HG03575 (cell line): Measurements from ENCODE around the gene PARD3B.

Experiments used
- ATAC-seq: cut with Tn5 transposase; IDR thresholded peaks from one replicate; pipeline ENCODE4 v1.9.1; 2021; ENCODE audit not compliant: unreplicated experiment, insufficient number of reproducible peaks, low FRiP score; ENCODE audit errors: extremely low read depth

PARD3B gene

GRCh38 chr2:204673877-204674276 is 128.6 kb downstream of the PARD3B start:
- ATAC-seq: no peak

GRCh38 chr2:204678031-204678430 is 132.8 kb downstream of the PARD3B start:
- ATAC-seq: no peak

GRCh38 chr2:204680576-204680975 is 135.3 kb downstream of the PARD3B start:
- no peak for ATAC-seq

- no peak for ATAC-seq
Observed at GRCh38 chr2:204681412-204681811, 136.1 kb downstream of the PARD3B start.

GRCh38 chr2:204683384-204683783 is 138.1 kb downstream of the PARD3B start:
- ATAC-seq: no peak

GRCh38 chr2:204686406-204686805 is 141.1 kb downstream of the PARD3B start:
- ATAC-seq: no peak

- ATAC-seq: no peak
Observed at GRCh38 chr2:204687776-204688175, 142.5 kb downstream of the PARD3B start.

- ATAC-seq: no peak
Observed at GRCh38 chr2:204691911-204692510, 146.7 kb downstream of the PARD3B start.

GRCh38 chr2:204692790-204693189 is 147.5 kb downstream of the PARD3B start:
- ATAC-seq: no peak

- no peak for ATAC-seq
Observed at GRCh38 chr2:204693262-204693661, 148.0 kb downstream of the PARD3B start.

GRCh38 chr2:204695506-204695905 is 150.2 kb downstream of the PARD3B start:
- no peak for ATAC-seq

- ATAC-seq: no peak
Observed at GRCh38 chr2:204696124-204696523, 150.8 kb downstream of the PARD3B start.

GRCh38 chr2:204705243-204705932 is 160.1 kb downstream of the PARD3B start:
- no peak for ATAC-seq

- ATAC-seq: no peak
Observed at GRCh38 chr2:204706939-204707338, 161.7 kb downstream of the PARD3B start.

GRCh38 chr2:204713211-204713610 is 167.9 kb downstream of the PARD3B start:
- ATAC-seq: no peak

- ATAC-seq: no peak
Observed at GRCh38 chr2:204715361-204715760, 170.1 kb downstream of the PARD3B start.

- no peak for ATAC-seq
Observed at GRCh38 chr2:204717591-204717990, 172.3 kb downstream of the PARD3B start.

GRCh38 chr2:204718607-204719006 is 173.3 kb downstream of the PARD3B start:
- ATAC-seq: no peak

- no peak for ATAC-seq
Observed at GRCh38 chr2:204720874-204721273, 175.6 kb downstream of the PARD3B start.

- ATAC-seq: no peak
Observed at GRCh38 chr2:204722207-204722606, 176.9 kb downstream of the PARD3B start.

GRCh38 chr2:204722691-204723090 is 177.4 kb downstream of the PARD3B start:
- no peak for ATAC-seq
